ENCODE results near the gene PCDHGB4.
"Not testable (repeated sequence)": the region's sequence is repeated elsewhere in the genome, so short reads cannot be mapped to it uniquely, and the experiment has no call there.

PCDHGB4 gene

DNA sequence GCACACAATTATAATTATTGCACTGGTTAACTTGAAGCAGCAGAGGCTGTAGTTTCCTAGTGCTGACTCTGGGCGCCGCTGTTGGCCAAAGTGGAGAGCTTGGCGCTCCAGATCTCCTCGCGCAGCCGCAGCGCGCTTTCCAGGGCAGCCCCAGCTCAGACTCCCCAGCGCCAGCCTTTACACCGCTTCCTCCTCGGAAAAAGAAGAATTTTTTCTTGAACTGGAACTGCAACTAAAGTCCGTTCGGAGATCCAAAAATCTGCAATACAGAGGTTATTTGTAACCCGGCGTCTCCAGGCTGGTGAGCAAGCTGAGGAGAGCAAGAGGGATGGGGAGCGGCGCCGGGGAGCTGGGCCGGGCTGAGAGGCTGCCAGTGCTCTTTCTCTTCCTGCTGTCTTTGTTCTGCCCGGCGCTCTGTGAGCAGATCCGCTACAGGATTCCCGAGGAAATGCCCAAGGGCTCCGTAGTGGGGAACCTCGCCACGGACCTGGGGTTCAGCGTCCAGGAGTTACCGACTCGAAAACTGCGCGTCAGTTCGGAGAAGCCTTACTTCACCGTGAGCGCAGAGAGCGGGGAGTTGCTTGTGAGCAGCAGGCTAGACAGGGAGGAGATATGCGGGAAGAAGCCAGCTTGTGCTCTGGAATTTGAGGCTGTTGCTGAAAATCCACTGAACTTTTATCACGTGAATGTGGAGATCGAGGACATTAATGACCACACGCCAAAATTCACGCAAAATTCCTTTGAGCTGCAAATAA is at the start of gene PCDHGB4:
PCDHGB4 (plus strand) TSS at position 142 of the 755 bp plus-strand sequence; CDS start at position 329, 187 bp downstream.
- not testable (repeated sequence) for FAIRE-seq

GRCh38 chr5:141338538-141339306 is 48.8 kb upstream of the PCDHGB4 start, which contains the start of gene PCDHGA2:
Gene PCDHGA2 (plus strand): TSS chr5:141338760.
- no peak for FAIRE-seq

DNA sequence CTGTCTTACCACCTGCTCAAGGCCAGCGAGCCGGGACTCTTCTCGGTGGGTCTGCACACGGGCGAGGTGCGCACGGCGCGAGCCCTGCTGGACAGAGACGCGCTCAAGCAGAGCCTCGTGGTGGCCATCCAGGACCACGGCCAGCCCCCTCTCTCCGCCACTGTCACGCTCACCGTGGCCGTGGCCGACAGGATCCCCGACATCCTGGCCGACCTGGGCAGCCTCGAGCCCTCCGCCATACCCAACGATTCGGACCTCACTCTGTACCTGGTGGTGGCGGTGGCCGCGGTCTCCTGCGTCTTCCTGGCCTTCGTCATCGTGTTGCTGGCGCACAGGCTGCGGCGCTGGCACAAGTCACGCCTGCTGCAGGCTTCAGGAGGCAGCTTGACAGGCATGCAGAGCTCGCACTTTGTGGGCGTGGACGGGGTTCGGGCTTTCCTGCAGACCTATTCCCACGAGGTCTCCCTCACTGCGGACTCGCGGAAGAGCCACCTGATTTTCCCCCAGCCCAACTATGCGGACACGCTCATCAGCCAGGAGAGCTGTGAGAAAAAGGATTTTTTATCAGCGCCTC is 46.6 kb upstream of the PCDHGB4 start:
- not testable (repeated sequence) for FAIRE-seq

GRCh38 chr5:141342773-141343172 is 44.7 kb upstream of the PCDHGB4 start:
- no peak for FAIRE-seq

- no peak for FAIRE-seq
These were observed 44.1 kb upstream of the PCDHGB4 start, which contains the start of gene PCDHGA3 for GRCh38 chr5:141343242-141343952. Gene PCDHGA3 (plus strand): TSS chr5:141343829. CDS start chr5:141344034, 205 bp downstream.

DNA sequence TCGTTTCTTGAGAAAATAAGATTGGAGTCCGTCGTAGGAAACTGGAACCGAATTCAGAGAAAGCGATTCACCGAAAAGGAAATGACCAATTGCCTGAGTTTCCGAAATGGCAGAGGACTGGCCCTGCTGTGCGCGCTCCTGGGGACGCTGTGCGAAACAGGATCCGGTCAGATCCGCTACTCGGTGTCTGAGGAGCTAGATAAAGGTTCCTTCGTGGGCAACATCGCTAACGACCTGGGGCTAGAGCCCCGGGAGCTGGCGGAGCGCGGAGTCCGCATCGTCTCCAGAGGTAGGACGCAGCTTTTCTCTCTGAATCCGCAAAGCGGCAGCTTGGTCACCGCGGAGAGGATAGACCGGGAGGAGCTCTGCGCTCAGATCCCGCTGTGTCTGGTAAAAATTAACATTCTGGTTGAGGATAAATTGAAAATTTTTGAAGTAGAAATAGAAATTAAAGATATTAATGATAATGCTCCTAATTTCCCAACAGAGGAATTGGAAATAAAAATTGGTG is 43.5 kb upstream of the PCDHGB4 start:
- no peak for FAIRE-seq

DNA sequence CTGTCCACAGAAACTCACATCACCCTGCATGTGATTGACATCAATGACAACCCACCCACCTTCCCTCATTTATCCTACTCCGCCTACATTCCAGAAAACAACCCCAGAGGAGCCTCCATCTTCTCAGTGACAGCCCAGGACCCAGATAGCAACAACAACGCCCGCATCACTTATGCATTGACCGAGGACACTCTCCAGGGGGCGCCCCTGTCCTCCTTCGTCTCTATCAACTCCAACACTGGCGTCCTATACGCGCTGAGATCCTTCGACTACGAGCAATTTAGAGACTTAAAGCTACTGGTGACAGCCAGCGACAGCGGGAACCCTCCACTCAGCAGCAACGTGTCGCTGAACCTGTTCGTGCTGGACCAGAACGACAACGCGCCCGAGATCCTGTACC is 42.2 kb upstream of the PCDHGB4 start:
- FAIRE-seq, result no peak

- FAIRE-seq, result not testable (repeated sequence)
These were observed 41.5 kb upstream of the PCDHGB4 start for GRCh38 chr5:141346017-141346416.

- FAIRE-seq, result no peak
These were observed 37.4 kb upstream of the PCDHGB4 start, which contains the start of gene PCDHGB1 for GRCh38 chr5:141349917-141350619. Gene PCDHGB1 (plus strand): TSS chr5:141350099. CDS start chr5:141350261, 162 bp downstream.

DNA sequence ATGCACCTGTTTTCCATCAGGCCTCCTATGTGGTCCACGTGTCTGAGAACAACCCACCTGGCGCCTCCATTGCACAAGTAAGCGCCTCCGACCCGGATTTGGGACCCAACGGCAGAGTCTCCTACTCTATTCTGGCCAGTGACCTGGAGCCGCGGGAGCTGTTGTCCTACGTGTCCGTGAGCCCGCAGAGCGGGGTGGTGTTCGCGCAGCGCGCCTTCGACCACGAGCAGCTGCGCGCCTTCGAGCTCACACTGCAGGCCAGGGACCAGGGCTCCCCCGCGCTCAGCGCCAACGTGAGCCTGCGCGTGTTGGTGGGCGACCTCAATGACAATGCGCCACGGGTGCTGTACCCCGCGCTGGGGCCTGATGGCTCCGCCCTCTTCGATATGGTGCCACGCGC is 35.9 kb upstream of the PCDHGB4 start:
- FAIRE-seq, result no peak

DNA sequence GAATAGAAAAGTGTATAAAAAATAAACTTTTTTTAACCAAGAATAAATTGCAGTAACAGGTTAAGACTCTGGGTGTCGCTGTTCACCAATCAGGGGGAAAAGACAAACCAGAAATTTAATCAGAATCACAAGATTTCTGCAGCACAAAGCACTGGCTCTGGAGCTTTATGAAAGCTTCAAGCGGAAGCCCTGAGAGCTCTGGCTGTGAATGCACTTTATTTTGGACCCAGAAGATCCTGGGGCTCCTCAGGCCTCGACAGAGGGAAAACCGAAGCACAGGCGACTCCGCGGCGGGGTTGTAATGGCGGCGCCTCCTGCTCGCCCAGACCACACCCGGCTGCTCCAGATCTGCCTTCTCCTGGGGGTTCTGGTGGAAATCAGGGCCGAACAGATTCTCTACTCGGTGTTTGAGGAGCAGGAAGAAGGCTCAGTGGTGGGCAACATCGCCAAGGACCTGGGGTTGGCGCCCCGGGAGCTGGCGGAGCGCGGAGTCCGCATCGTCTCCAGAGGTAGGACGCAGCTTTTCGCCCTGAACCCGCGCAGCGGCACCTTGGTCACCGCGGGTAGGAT is 32.5 kb upstream of the PCDHGB4 start, which contains the start of gene PCDHGA4:
PCDHGA4 (plus strand) TSS at position 122 of the 570 bp plus-strand sequence; CDS start at position 209, 87 bp downstream.
- FAIRE-seq, result no peak

DNA sequence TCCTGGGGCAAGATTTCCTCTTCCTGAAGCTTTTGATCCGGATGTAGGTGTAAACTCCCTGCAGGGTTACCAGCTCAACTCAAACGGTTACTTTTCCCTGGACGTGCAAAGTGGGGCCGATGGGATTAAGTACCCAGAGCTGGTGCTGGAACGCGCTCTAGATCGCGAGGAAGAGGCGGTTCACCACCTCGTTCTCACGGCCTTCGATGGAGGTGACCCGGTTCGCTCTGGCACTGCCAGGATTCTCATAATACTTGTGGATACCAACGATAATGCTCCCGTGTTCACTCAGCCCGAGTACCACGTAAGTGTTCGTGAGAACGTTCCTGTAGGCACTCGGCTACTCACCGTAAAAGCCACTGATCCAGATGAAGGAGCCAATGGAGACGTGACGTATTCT is 31.9 kb upstream of the PCDHGB4 start:
- no peak for FAIRE-seq

DNA sequence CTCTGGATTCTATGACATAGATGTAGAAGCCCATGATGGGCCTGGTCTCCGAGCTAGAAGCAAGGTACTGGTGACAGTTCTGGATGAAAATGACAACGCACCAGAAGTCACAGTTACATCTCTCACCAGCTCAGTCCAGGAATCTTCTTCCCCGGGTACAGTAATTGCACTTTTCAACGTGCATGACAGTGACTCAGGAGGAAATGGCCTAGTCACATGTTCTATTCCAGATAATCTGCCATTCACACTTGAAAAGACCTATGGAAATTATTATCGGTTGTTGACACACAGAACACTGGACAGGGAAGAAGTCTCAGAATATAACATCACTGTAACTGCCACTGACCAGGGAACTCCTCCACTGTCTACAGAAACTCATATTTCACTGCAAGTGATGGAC is 31.4 kb upstream of the PCDHGB4 start:
- no peak for FAIRE-seq

- no peak for FAIRE-seq
These were observed 30.5 kb upstream of the PCDHGB4 start for GRCh38 chr5:141356950-141357349.

GRCh38 chr5:141359790-141360426 is 27.6 kb upstream of the PCDHGB4 start, which contains the start of gene PCDHGB2:
Gene PCDHGB2 (plus strand): TSS chr5:141359994. CDS start chr5:141360136, 142 bp downstream.
- peak; percentile 47 for FAIRE-seq

GRCh38 chr5:141360685-141361084 is 26.8 kb upstream of the PCDHGB4 start:
- FAIRE-seq, result no peak

DNA sequence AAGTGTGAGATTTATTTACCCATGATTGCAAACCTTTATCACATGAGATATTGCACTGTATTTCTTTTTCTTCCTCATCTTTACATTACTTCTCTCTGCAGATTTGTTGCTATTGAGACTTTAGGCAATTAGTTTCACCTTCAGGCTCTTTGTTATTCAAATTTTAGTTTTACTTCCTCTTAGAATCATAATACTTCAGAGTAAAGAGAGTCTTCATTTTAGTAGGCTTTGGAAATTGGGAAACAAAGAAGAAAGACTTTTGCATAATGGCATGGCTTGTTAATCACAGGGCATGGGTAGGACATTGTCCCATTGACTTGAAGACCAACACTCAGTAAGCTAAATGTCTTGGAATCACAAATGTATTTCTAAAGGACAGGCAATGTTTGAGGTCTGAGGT is 24.8 kb upstream of the PCDHGB4 start:
- FAIRE-seq, result no peak

DNA sequence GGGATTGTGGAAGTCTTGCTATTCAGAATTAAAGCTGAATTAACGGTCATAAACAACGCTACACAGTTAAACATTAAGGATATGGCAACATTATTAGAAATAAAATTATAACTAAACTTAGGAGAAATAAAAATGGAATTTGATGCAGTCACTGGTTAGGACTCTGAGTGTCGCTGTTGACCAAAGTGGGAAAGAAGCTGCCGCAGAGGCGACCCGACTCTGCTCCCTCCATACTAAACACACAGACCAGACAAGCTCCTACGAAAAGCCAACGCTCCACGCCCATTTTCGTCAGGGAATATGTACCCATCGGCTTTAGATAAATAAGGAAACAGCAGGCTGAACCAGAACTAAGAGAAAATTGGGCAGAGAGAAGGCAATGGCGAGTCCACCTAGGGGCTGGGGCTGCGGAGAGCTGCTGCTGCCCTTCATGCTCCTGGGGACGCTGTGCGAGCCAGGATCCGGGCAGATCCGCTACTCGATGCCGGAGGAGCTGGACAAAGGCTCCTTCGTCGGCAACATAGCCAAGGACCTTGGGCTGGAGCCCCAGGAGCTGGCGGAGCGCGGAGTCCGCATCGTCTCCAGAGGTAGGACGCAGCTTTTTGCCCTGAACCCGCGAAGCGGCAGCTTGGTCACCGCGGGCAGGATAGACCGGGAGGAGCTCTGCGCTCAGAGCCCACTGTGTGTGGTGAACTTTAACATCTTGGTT is 23.4 kb upstream of the PCDHGB4 start, which contains the start of gene PCDHGA5:
PCDHGA5 (plus strand) TSS at position 211 of the 709 bp plus-strand sequence; CDS start at position 380, 169 bp downstream.
- no peak for FAIRE-seq

DNA sequence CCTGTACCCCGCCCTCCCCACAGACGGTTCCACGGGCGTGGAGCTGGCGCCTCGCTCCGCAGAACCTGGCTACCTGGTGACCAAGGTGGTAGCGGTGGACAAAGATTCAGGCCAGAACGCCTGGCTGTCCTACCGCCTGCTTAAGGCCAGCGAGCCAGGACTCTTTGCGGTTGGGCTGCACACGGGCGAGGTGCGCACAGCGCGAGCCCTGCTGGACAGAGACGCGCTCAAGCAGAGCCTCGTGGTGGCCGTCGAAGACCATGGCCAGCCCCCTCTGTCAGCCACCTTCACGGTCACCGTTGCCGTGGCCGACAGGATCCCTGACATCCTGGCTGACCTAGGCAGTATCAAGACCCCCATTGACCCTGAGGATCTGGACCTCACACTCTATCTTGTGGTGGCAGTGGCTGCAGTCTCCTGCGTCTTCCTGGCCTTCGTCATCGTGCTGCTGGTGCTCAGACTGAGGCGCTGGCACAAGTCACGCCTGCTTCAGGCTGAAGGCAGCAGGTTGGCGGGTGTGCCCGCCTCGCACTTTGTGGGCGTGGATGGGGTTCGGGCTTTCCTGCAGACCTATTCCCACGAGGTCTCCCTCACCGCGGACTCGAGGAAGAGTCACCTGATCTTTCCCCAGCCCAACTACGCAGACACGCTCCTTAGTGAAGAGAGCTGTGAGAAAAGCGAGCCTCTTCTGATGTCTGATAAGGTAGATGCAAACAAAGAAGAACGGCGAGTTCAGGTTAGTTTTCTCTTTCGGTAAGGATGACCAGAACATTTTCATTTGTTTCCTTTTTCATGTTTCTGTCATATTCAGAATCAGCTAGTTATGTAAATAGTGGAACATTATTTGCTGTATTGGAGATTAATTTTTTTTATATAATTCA is 21.2 kb upstream of the PCDHGB4 start:
- no peak for FAIRE-seq

Measured in G401.6 (cell line).